HG03280 (cell line): Measurements from ENCODE around the gene YPEL5.
"Not testable (repeated sequence)": the region's sequence is repeated elsewhere in the genome, so short reads cannot be mapped to it uniquely, and the experiment has no call there.

Source experiments
- ATAC-seq: cut with Tn5 transposase; IDR thresholded peaks from one replicate; pipeline ENCODE4 v1.9.1; 2021; ENCODE audit warnings: mild to moderate bottlenecking, moderate library complexity; ENCODE audit not compliant: unreplicated experiment

The YPEL5 gene

DNA sequence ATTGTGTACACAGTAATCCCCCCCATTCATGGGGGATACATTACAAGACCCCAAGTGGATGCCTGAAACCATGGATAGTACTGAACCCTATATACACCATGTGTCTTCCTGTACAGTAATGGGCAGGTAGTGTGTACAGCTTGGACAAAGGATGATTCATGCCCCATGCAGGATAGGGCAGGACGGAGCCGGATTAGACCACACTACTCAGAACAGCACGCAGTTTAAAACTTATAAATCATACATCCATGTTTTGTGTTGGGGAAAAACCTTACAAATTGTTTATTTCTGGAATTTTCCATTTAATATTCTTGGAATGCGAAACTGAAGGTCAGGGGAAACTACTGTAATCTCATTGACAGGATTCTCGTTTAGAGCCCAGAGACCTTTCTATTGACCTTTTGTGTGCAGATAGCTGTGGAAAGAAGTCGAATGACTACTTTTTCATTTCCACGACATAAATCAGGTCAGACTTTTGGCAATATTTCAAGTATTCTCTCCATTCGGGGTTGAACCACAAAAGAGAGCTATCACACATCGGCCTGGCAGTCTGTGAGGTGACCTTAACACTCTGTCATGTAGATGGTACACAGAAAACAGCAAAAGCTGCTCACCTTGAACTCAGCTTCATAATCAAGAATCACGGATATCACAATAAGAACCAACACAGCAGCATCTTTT is 9.9 kb upstream of the YPEL5 start:
- ATAC-seq = no peak

DNA sequence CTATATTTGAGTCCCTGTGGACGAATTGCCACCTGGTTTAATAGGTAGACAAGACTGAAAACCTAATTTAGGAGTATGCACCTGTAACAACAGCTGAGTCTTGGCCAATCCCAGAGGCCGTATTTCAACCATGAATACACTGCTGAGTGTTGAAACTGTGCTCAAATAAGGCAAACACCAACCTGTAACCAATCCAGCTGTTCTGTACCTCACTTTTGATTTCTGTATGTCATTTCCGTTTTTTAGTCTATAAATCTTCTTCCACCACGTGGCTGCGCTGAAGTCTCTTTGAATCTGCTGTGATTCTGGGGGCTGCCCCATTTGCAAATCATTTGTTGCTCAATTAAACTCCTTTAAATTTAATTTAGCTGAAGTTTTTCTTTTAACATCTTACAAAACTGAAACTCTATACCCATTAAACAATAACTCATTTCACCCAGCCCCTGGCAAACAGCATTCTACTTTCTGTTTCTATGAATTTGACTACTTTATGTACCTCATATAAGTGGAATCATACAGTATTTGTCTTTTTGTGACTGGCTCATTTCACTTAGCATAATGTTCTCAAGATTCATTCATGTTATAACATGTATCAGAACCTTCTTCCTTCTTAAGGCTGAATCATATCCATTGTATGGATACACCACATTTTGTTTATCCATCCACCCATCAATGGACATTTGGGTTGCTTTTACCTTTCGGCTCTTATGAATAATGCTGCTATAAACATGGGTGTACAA is 7.5 kb upstream of the YPEL5 start:
- peak; percentile 70 for ATAC-seq

DNA sequence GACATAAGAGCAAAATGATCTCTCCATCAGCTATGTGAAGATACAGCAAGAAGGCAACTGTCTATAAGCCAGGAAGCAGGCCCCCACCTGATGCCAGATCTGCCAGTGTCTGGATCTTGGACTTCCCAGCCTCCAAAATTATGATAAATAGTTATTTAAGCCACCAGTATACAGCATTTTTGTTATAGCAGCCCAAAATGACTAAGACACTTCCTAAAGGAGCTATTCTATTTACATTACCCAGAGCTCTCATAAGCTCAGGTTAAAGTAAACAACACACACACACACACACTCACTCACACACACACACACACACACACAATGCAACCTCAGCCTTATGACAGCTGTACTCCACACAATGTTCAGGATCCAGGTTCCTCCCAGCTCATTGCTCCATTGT is 5.7 kb upstream of the YPEL5 start:
- ATAC-seq = no peak

DNA sequence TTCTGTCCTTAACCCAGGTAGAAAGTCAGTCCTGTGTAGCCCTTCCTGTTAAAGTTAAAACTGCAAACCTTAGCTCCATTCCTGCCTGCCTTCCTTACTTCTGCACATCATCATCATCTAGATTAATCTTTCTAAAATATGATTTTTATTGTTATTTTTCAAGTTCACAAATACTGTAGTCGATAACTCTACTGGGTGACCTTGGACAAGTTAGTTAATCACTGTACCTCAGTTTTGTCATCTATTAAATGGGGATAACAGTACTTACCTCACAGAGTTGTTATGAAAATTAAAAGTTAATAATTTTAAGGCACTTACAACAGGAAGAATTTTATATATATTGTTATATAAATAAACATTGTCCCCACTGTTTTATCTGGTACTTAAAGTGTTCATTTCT is 2.5 kb upstream of the YPEL5 start:
- ATAC-seq = no peak

GRCh38 chr2:30144951-30145350 is 1.9 kb upstream of the YPEL5 start:
- not testable (repeated sequence) for ATAC-seq

GRCh38 chr2:30145826-30146336 is 926 bp upstream of the YPEL5 start:
- no peak for ATAC-seq

GRCh38 chr2:30147196-30147714 is 448 bp downstream of the YPEL5 start:
- peak; percentile 5 for ATAC-seq

DNA sequence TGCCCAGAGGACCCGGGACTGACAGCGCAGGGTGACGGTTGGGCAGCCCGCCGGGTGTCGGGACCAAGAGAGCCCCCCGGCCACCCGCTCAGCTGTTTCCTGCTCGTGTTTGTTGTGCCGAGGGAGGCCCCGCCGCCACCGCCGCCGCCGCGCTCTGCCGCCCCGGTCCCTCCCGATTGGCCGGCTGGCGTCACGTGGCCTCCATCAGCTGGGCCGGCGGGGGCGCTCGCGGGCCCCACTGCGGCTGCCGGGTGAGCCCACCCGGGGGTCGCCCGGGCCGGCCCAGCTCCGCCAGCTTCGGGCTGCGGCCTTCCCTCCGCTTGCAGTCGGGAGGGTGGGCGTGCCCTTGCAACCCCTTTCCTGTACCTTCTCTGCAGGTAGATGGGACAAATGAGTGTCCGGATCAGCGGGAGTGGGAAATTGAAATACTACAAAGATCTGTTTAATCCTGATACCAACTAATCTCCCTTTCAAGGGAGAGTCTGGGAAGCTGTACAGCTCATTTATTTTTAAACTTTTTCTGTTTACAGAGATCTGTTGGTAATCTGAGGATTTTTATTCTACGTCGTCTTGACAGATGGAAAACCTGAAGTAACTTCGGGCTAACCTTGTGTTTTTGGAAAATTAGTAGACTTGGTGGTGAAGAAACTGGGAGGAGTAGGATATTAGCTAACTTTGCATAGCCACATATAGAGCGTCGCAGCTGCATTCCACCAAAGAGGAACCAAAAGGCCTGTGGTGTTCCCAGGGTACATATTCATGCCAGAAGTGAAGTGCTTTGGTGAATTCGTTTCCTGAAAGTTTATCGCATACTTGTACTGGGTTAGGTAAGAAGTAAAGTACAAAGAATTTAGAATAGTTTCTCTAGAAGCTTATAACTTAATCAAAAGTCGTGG is 1.2 kb downstream of the YPEL5 start:
- ATAC-seq = peak; percentile 23

DNA sequence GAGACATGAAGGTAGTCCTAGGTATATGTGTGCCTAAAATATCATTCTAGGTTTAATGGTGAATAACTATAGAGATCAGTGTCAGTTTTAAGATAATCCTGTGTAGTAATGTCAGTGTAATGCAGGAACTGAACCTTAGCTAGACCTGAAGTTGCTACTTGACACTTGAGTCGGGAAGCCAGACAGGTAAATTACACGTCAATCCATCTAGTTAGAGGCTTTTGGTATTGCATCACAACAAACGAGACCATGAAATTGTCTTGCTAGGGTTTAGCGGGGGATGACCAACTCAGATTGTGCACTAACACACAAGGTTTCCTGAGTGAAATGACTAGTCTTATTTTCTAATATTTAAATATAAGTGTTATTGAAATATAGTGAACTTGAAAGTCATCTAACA is 2.0 kb downstream of the YPEL5 start:
- no peak for ATAC-seq

GRCh38 chr2:30149513-30149912 is 2.7 kb downstream of the YPEL5 start:
- ATAC-seq = no peak

DNA sequence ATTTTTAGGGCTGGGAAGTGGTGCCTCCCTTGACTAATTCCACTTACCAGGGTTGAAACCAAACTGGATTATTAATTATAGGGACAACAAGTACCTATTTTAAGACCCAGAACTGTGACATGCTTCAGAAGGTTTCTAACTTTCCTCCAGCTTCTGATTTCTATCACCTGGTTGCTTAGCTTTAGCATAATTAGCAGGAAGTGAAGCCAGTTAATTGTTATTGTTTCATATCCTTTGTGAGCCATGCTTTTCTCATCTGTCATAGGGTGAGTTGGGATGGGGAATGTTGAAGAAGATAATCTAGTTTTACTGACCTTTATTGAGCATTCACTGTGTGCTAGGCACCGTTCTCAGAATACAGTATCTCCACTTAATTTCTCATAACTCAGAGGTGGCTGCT is 3.2 kb downstream of the YPEL5 start:
- no peak for ATAC-seq

DNA sequence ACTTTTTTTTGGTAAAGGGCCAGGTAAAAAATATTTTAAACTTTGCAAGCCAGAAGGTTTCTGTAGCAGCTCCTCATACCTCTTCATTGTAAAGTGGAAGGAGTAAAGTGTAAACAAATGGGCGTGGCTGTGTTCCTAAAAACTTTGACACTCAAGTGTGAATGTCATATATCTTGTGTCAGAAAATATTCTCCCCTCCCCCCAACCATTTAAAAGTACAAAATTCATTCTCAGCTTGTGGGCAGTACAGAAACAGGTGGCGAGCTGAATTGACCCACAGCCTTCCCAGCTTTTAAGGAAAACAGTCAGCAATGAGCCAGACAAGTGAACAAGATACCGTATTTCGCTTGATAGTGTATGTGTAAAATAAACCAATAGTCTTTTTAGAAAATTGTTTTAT is 4.0 kb downstream of the YPEL5 start:
- no peak for ATAC-seq

- ATAC-seq = no peak
Observed at GRCh38 chr2:30152385-30152784, 5.6 kb downstream of the YPEL5 start.

DNA sequence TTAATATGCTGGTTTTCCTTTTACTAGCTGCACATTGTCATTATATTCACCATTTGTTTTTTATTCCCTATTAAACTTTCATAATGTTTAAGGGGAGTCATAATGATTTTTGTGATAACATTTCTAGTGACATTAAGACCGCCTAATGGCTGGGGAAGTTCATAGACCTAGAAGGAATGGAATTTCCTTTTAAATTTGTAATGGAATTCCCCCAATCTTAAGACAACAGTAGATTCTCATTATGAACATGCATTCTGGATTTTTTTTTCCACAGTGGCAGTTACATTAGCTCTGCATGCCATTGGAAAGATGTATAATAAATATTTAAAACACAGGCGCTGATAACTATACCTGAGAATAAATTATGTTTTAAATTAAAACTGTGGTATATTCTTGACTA is 8.4 kb downstream of the YPEL5 start:
- ATAC-seq = no peak

DNA sequence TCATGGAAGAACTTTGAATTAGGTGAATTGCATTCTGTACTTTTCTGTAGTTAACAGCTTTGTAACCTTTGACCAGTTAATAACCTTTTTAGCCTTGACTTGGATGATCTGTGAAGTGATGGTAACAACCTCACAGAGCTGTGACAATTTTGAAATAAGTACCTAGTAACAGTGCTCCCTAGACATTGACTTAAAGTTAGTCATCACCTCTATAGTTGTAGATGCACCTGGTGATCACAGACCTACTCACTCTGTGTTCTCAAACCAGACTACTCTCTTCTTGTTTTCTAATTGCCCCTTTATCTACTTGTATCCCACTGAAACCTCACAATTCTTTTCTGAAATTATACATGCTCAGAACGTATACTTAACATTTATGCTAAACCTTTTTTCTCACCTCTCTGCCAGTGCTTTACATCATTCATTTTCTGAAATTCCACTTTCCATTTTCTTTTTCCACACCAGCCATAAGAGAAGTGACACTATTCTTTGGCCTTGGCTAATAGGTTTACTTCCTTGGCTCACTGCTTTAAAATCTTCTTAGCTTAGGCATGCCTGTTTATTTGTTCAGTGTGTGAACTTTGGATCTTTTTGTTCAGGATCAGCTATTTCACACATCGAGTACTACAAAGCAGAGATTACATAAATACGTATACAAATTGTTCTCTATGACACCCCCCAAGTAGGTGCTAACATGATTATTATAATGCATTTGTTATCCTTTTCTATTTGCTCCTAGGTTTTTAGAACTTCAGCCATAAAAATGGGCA is 9.3 kb downstream of the YPEL5 start:
- ATAC-seq = no peak

DNA sequence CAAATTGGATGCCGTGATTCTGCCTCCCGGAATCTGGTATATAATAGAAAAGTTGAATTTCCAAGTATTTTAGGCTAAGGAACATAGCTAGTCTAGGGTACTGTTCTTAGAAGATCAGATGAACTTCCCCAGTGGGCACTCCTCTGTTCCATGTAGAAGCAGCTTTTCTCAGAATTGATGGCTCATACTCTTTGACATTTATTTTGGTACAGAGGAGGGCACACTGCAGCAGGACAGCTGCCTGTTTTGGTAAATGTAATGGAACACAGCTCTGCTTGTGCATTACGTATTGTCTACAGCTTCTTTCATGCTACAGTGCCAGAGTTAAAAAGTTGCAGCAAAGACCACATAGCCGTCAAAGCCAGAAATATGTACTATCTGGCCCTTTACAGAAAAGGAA is 10.8 kb downstream of the YPEL5 start:
- ATAC-seq = no peak

DNA sequence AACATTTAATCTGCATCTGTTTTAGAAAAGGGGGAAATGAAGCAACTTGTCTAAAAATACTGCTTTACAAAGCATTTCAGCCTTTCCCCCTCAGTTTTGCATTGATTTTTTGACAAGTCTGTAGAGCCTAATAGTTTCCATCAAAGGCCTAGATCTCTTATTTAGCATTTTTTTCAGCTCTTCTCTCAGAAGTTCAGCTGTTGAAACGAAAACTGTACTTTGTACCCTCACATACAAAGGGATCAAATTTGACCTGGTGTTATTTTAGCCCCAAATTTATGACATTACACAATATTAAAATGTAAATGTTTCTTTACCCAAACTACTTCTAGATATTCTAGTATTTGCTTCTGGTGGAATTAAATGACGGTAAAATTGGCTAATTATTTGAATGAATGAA is 13.0 kb downstream of the YPEL5 start:
- no peak for ATAC-seq

GRCh38 chr2:30161929-30162706 is 15.3 kb downstream of the YPEL5 start:
- no peak for ATAC-seq

GRCh38 chr2:30162806-30163205 is 16.0 kb downstream of the YPEL5 start:
- ATAC-seq = no peak
